ENCODE results near the gene PCNT.

The PCNT gene

DNA sequence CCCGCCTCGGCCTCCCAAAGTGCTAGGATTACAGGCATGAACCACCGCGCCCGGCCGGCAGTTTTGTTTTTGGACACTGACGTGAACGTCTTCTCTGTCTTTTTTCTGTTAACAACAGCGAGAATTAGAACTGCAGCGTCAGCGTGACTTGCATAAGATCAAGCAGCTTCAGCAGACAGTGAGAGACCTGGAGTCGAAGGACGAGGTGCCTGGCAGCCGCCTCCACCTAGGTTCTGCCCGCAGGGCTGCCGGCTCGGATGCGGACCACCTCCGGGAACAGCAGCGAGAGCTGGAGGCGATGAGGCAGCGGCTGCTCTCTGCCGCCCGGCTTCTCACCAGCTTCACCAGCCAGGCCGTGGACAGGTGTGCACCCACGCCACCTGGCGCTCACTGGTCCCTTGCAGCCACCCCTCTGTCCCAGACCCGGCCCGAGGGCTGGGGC is 111.9 kb downstream of the PCNT start:
- TF ChIP-seq KLF9 (tag by site-specific recombination; IDR thresholded peaks at IDR 0.05; ENCODE audit: low read depth) (no peak), ZSCAN23 (tag by site-specific recombination; IDR thresholded peaks at IDR 0.05) (no peak), ZNF529 (tag by site-specific recombination; IDR thresholded peaks at IDR 0.05; ENCODE audit: insufficient replicate concordance) (no peak), ZNF530 (tag by site-specific recombination; IDR thresholded peaks at IDR 0.05; ENCODE audit: low read depth) (no peak), ZNF174 (tag by site-specific recombination; IDR thresholded peaks at IDR 0.05) (no peak), ZNF510 (tag by site-specific recombination; IDR thresholded peaks at IDR 0.05; ENCODE audit: insufficient replicate concordance) (no peak), ZNF114 (tag by site-specific recombination; IDR thresholded peaks at IDR 0.05) (no peak), ZNF626 (tag by site-specific recombination; IDR thresholded peaks at IDR 0.05) (no peak), ZNF121 (tag by site-specific recombination; IDR thresholded peaks at IDR 0.05) (no peak), ZBTB8A (tag by site-specific recombination; IDR thresholded peaks at IDR 0.05) (no peak), KLF16 (tag by site-specific recombination; IDR thresholded peaks at IDR 0.05) (no peak), ZNF658 (tag by site-specific recombination; IDR thresholded peaks at IDR 0.05) (no peak), ZNF324 (tag by site-specific recombination; IDR thresholded peaks at IDR 0.05) (no peak)
- TF ChIP-seq, protein P1, sequence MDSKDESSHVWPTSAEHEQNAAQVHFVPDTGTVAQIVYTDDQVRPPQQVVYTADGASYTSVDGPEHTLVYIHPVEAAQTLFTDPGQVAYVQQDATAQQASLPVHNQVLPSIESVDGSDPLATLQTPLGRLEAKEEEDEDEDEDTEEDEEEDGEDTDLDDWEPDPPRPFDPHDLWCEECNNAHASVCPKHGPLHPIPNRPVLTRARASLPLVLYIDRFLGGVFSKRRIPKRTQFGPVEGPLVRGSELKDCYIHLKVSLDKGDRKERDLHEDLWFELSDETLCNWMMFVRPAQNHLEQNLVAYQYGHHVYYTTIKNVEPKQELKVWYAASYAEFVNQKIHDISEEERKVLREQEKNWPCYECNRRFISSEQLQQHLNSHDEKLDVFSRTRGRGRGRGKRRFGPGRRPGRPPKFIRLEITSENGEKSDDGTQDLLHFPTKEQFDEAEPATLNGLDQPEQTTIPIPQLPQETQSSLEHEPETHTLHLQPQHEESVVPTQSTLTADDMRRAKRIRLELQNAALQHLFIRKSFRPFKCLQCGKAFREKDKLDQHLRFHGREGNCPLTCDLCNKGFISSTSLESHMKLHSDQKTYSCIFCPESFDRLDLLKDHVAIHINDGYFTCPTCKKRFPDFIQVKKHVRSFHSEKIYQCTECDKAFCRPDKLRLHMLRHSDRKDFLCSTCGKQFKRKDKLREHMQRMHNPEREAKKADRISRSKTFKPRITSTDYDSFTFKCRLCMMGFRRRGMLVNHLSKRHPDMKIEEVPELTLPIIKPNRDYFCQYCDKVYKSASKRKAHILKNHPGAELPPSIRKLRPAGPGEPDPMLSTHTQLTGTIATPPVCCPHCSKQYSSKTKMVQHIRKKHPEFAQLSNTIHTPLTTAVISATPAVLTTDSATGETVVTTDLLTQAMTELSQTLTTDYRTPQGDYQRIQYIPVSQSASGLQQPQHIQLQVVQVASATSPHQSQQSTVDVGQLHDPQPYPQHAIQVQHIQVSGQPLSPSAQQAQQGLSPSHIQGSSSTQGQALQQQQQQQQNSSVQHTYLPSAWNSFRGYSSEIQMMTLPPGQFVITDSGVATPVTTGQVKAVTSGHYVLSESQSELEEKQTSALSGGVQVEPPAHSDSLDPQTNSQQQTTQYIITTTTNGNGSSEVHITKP (tag by site-specific recombination; IDR thresholded peaks at IDR 0.05) = no peak
- TF ChIP-seq, protein P2, sequence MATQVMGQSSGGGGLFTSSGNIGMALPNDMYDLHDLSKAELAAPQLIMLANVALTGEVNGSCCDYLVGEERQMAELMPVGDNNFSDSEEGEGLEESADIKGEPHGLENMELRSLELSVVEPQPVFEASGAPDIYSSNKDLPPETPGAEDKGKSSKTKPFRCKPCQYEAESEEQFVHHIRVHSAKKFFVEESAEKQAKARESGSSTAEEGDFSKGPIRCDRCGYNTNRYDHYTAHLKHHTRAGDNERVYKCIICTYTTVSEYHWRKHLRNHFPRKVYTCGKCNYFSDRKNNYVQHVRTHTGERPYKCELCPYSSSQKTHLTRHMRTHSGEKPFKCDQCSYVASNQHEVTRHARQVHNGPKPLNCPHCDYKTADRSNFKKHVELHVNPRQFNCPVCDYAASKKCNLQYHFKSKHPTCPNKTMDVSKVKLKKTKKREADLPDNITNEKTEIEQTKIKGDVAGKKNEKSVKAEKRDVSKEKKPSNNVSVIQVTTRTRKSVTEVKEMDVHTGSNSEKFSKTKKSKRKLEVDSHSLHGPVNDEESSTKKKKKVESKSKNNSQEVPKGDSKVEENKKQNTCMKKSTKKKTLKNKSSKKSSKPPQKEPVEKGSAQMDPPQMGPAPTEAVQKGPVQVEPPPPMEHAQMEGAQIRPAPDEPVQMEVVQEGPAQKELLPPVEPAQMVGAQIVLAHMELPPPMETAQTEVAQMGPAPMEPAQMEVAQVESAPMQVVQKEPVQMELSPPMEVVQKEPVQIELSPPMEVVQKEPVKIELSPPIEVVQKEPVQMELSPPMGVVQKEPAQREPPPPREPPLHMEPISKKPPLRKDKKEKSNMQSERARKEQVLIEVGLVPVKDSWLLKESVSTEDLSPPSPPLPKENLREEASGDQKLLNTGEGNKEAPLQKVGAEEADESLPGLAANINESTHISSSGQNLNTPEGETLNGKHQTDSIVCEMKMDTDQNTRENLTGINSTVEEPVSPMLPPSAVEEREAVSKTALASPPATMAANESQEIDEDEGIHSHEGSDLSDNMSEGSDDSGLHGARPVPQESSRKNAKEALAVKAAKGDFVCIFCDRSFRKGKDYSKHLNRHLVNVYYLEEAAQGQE (tag by site-specific recombination; IDR thresholded peaks at IDR 0.05) = no peak
- TF ChIP-seq, protein P3, sequence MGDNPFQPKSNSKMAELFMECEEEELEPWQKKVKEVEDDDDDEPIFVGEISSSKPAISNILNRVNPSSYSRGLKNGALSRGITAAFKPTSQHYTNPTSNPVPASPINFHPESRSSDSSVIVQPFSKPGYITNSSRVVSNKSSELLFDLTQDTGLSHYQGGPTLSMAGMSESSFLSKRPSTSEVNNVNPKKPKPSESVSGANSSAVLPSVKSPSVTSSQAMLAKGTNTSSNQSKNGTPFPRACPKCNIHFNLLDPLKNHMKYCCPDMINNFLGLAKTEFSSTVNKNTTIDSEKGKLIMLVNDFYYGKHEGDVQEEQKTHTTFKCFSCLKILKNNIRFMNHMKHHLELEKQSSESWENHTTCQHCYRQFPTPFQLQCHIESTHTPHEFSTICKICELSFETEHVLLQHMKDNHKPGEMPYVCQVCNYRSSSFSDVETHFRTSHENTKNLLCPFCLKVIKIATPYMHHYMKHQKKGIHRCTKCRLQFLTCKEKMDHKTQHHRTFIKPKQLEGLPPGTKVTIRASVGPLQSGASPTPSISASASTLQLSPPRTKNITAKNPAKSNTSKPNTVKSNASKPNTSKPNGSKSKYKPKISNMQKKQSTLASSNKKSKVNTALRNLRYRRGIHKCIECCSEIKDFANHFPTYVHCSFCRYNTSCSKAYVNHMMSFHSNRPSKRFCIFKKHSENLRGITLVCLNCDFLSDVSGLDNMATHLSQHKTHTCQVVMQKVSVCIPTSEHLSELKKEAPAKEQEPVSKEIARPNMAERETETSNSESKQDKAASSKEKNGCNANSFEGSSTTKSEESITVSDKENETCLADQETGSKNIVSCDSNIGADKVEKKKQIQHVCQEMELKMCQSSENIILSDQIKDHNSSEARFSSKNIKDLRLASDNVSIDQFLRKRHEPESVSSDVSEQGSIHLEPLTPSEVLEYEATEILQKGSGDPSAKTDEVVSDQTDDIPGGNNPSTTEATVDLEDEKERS (tag by site-specific recombination; IDR thresholded peaks at IDR 0.05) = no peak
- H3K4me1 ChIP-seq (ENCODE audit: control insufficient read depth, insufficient read depth, low read length) = no peaks in the 10 kb centered on the region
- POLR2A ChIA-PET = no interaction called here
- H3K27ac ChIP-seq (ENCODE audit: extremely low read depth, low read depth, low read length) = no peak overlapping the region
- H3K9me3 ChIP-seq (ENCODE audit: control insufficient read depth, insufficient read depth, low read depth, low read length) = no peaks in the 10 kb centered on the region
- CTCF ChIA-PET = interaction anchor here (0.6 kb wide), 1 partner anchor 687 kb away, joined by 4 read pairs; no protein-coding TSS in a partner anchor
- H3K4me3 ChIP-seq (ENCODE audit: low read depth, low read length) = no peak overlapping the region
- peaks cover 41 to 86% of the 10 kb centered on the region in 2 experiments for H3K36me3 ChIP-seq (ENCODE audit: control insufficient read depth in 2 of 2, insufficient read depth in 1 of 2, low read length in 2 of 2)

All from HEK293 (cell line).